OCI-M2 (cell line): ENCODE measurements around the gene DLGAP4.

Experiments used
- DNase-seq: peaks from one replicate; lab custom pipeline; 2025; ENCODE audit not compliant: unreplicated experiment; lab: John Stamatoyannopoulos, UW

Gene DLGAP4

DNA sequence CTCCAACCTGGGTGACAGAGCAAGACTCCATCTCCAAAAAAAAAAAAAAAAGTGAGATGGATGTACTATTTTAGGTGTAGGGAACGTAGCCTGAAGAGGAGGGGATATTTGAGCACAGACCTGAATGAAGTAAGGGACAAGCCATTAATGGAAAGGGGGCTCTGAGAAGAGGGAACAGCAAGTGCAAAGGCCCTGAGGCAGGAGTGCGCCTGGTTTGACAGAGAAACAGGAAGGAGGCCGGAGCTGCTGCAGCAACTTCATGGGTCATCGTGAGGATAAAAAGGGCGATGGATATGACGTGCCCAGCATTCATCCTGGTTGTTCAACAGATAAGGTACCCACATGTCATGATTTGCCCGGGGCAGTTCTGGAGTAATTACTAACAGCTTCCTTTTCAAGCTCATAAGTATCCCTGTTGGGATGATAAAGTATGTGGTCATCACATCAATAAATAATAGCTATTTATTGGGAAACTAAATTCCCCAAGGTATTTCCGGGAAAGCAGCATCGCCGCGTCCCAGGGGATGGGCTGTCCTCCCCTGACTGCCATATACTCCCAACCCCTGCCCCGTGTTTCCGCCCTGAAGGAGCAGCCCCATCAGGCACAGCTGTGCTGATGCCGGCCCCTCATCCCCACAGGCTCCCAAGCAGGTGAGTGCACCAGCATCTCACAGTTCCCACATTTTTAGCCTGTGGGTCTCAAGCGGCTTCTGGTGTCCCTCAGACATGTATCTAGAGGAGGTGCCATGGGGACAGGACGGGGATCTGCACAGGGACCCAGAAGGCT is 43.4 kb downstream of the DLGAP4 start:
- DNase-seq, result no peak

DNA sequence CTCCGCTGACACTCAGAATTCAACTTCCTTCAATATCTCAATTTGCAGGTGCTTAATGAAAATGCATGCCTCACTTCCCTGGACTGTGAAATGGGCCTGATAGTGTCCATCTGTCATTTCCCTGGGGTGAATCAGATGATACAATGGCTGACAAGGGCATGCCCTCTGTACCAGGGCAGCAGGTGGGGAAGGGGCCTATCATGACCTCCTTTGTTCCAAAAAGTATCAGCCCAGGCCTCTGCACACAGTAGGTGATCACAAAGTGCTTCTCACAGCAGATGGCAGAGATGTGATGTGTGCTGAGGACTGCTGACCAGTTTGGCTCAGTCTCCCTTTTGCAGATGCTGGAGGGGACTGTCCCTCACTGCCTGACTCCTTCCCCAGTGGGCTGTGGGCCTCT is 44.3 kb downstream of the DLGAP4 start:
- DNase-seq, result no peak

DNA sequence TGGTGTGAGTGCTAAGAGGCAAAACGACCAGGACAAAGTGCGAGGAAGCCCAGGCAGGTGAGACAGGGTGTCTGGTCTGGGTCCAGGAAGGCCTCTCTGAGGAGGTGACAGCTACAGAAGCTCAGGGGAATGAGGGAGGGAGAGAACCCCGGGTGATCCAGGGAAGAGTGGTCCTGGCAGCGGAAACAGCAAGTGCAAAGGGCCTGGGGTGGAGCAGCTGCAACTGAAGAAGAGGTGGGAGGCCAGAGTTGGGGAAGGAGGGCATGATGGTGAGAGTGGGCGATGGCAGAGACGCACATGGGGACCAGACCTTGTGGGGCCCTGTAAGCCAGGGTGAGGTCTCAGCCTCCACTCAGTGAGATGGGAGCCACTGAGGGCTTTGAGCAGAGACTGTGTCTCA is 45.8 kb downstream of the DLGAP4 start:
- no peak for DNase-seq

DNA sequence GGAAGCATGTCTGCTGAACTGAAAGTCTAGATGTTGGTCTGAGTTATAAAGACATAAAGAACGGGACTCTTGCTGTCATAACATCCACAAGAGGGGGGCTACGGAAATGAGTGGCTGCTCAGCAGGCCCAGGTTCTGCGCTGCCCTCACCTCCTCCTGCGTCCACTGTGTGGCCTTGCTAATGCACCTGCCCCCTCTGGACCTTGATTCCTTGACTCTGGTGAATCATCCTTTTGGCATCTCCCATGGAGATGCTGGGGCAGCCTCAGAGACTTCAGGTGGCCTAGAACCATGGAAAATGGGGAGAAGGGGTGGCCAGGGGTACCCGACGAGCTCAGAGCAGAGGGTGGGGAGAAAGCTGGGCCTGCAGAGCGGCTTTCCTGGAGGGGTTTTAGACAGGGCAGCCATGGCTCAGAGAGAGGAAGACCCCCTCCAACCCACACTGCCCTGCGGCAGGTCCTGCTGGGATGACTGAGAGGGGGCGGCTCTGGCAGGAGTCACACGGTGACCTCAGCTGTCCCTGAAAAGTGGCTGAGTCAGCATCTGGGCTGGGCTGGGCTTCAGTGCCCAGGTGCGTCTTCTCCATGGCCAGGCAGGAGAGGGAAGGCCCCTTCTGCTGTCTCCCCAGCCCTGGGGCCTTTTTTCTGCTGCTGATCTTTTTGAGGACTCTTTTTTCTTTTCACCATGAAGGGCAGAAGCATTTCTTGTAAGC is 46.9 kb downstream of the DLGAP4 start:
- DNase-seq, result no peak

DNA sequence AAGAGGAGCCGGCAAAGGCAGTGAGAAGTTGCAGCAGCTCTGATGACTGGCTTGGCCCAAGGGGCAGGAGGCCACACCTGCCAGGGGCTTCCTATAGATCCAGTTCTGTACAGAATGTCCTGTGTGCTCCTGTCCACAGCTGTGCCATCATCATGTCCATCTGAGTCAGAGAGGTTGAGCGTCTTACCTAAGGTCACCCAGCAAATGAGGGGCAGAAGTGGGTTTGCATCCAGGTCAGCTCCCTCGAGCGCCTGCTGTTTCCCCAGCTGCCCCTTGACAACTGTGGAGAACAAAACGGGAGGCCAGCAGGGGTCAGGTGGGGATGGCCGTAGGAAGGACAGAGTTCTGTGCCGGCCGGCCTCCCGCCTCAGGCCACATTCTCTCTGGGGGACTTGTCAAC is 47.6 kb downstream of the DLGAP4 start:
- DNase-seq, result no peak

DNA sequence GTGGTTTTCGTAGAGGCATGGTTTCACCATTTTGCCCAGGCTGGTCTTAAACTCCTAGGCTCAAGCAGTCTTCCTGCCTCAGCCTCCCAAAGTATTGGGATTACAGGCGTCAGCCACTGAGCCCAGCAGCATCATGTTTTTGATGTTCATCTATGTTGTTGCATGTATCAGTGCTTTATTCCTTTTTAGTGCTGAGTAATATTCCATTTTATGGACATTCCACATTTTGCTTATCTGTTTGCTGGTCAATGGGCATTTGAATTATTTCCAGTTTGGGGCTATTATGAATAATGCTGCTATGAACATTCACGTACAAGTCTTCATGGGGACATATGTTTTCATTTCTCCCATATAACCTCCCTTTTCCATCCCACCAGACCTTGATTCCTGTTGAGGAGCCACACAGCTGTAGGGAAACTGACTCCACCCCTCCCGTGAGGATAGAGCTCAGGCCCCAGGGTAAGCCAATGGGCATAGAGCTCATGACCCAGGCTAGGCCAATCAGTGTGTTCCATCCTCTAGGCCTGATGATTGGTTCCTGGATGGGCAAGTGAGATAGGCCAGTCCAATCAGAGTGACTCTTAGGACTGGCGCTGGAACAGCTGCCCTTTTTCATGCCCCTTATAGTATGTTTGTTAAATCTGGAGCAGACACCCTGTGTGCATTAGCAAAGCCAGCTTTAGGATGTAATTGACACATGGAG is 49.5 kb downstream of the DLGAP4 start:
- no peak for DNase-seq

DNA sequence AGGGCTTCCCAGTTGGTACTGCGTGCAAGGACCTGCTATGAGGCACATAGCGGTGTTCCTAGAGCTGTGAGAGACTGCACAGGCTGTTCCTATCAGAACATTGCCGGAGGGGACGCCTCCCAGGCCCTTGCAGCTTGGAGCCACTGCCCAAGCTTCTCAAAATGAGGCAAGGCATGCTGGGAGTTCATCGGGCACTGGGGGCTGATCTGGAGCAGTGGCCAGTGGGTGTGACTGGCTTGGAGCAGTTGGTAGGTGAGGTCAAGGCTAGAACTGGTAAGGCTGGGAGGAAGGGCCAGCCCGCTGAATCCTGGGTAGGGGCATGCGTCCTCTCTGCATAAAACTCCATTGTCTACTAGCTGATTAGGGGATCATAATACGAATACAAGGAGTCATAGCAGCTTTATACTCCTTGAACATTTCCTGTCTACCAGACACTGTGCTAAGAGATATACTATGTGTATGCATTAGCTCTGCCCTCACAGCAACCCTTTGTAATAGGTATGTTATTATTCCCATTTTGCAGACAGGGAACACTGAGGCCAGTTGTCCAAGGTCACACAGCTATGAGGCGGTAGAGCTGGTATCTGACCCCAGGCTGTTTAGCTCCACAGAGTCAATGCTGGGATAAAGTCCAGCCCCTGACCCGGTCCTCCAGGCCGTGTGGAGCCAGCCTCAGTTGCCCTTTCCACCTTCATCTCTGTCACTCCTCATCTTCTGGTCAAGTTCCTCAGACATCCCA is 53.7 kb downstream of the DLGAP4 start:
- no peak for DNase-seq

DNA sequence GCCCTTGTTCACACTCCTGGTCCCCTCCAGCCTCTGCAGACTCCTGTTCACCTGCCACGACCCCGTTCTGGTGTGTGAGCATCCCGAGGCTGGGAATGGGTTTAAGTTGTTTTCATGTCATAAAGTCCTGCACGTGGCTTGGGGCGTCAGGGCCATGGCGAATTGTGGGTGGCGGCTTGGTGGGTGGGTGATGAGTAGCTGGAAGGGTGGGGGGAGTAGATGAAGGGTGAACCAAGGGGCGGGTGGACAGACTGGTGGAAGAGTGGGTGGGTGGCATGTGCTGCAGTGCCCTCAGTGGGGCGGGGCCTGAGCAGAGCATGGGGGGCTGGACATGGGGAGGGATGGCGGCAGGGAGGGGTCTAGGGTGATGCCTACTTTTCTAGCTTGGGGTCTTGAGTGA is 54.3 kb downstream of the DLGAP4 start:
- DNase-seq, result no peak

DNA sequence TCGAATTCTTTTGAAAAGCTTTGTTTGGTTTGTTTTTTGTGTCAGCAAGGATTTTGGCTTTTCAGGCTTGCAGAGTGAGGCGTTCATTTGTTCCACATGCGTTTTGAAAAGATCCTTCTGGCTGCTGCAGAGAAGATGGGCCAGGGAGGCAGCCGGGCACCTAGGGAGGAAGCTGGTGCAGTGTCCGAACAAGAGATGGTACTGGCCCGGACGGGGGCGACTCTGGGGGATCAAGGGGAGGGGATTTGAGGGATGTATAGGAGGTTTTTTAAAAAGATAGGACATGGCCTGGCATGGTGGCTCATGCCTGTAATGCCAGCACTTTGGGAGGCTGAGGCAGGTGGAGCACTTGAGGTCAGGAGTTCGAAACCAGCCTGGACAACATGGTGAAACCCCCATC is 55.3 kb downstream of the DLGAP4 start:
- DNase-seq, result no peak

DNA sequence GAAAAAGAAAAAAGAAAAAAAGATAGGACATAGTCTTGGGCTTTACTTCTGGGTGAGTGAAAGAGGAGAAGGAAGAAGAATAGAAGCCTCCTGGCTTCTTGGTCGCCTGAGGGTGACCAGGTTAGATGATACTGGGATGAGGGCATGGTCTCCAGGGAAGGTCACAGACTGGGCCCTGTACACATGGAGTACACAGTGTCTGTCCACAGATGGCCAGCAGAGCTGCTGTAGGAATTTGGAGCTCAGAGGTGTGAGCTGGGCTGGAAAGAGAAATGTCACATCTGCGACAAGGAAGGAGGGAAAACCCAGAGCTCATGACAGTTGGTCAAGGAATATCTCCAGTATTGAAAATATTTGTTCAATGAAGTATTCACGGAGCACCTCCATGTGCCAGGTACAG is 56.1 kb downstream of the DLGAP4 start:
- no peak for DNase-seq

DNA sequence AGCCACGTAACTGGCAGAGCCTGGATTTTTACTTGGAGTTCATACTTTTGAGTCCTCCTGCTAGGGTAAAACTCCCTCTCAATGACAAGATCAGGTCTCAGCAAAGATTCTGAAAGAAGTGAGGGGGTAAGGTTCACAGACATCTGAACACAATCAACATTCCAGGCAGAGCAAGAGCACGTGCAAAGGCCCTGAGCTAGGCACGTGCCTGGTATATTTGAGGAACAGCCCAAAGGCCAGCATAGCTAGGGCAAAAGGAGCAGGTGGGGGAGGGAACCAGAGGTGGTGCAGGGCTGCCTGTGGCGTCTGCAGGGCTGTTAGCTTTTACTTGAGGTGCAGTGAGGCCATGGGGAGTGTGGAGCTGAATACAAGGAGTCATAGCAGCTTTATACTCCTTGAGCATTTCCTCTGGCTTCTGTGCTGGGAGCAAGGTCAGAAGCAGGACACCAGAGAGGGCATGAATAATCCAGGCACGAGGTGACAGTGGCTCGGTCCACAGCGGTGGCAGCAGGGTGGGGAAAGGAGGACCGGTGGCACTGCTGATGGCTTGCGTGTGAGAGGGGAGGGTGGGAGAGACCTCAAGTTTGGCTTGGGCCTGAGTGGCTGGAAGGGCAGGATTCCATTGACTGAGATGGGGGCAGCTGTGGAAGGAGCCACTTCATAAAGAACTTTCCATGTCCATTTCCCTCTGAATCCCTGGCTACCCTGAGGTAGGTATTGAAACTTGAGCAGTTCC is 57.0 kb downstream of the DLGAP4 start:
- DNase-seq, result no peak

DNA sequence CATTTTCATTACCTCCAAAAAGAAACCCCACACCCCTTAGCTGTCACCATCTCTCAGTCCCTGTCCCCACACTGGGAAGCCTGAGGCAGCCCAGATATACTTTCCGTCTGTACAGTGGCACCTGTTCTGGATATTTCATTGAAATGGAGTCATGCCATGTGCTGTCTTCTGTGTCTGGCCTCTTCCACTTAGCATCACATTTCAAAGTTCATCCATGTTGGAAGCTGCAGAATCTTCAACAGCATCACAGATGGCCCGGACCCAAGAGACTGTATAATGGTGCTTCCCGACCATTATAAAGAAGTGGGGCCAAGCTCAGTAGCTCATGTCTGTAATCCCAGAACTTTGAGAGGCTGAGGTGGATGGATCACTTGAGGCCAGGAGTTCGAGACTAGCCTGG is 58.4 kb downstream of the DLGAP4 start:
- no peak for DNase-seq

DNA sequence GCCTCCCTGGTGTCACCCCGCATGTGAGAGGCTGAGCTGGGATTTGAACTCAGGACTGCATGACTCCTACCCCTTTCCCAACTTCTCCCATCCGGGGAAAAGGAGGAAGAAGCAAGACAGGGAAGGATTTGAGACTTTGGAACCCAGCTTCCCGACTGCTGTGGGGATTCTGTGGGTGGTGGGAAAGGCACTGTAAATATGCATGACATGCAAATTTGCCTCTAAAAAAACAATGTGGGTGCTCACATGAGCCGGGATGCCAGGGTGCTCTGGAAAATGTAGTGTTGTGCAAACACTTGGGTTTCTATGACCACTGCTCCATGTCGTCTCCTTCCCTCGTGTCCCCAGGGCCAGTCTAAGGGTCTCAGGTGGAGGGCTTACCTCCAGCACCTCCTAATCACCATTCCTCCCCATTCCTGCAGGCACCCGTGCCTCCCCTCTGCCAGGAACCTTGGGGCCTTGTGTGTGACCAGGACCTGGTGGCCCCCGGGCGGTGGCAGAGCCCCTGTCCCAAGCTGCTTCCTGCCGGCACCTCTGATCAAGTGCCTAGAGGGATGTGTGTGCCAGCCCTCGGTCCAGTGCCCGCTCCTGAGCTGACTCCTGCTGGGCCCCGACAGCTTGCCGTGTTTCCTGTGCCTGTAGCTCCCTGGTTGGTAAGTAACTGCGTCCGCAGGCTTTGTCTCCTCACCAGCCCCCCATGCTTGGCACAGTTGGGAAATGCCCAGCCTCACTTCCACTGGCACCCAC is 60.7 kb downstream of the DLGAP4 start:
- no peak for DNase-seq

DNA sequence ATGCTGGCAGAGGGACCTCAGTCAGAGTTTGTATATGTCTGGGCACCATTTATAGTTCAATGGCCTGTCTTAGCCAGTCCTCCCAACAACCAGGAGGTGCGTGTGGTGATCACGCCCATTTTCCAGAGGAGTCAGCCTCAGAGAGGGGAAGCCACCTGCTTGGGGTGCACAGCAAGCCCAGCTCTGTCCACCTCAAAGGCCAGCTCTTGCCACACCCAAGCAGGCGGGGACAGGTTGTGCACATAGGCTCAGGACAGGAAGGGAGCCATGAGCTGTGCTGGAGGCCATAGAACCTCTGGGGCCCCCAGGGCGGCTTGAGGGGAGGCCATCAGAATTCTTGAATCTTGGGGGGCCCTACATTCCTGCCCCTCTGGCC is 61.2 kb downstream of the DLGAP4 start:
- no peak for DNase-seq

DNA sequence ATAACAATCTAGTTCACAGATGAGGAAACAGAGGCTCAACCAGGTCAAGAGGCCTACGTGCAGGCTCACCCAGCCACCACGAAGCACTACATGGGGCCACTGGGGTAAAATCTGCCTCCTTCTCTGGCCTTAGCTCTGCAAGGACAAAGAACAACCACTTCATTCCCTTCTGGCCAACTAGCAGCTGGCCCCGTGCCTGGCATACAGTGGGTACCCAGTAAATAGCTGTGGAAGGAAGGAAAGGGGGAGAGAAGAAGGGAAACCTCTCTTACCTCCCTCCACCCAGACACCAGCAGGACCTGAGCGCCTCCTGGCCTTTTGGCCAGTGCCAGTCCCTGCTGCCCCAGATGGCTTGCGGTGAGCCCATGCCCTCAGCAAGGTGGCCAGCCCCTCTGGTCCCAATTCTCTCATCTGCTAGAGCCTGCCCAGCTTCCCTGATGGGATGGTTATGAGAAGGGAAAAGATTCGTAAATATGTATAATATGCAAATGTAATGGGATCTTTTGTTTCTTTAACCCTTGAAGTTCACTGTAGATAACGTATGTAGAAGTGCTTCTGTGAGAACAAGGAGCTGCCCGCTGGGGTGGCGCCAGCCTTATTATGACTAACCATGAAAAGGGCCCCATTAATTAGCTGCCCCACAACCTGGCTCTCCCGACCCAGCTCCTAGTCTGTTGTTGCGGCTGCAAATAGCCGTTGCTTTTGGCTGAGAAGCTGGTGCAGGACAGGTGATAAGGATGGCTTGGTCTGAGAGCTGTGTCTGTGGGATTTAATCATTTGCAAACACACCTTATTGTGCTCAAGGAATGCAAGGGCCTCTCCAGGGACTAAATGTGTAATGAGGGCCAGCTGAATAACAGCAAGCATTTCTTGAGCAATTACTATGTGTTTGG is 62.0 kb downstream of the DLGAP4 start:
- DNase-seq, result no peak

DNA sequence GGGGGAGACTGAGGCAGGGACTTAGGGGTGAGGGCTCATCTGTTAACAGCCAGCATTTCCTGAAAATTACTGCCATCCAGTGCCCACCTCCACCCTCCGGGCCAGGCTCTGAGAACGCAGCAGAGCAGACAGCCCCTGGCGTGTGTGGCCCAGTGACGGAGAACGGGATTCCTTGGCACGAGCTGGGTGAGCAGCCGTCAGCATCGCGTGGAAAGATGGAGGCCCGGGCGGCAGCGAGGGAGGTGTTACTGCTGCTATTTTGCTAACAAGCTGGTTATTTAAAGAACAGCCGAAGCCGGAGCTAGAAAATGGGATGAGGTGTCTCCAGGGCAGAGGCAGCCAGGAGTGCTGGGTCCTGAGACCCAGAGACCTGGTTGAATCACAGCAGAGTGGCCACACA is 62.7 kb downstream of the DLGAP4 start:
- no peak for DNase-seq

DNA sequence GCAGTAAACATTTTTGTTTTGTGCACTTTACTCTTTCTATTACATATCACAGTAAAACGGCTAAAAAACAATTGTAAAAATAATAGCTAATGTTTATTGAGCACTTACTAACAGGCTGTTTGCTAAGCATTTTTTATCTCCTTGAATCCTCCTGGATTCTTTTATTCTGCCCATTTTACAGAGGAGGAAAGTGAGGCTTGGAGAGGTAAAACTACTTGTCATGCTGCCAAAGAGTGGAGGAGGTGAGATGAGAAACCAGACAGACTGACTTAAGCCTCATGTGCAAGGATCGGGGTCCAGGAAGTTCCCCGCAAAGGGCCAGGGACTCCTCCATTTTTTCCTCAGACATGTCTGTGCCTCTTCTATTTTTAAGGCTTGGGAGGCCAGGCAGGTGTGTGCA is 63.6 kb downstream of the DLGAP4 start:
- no peak for DNase-seq

DNA sequence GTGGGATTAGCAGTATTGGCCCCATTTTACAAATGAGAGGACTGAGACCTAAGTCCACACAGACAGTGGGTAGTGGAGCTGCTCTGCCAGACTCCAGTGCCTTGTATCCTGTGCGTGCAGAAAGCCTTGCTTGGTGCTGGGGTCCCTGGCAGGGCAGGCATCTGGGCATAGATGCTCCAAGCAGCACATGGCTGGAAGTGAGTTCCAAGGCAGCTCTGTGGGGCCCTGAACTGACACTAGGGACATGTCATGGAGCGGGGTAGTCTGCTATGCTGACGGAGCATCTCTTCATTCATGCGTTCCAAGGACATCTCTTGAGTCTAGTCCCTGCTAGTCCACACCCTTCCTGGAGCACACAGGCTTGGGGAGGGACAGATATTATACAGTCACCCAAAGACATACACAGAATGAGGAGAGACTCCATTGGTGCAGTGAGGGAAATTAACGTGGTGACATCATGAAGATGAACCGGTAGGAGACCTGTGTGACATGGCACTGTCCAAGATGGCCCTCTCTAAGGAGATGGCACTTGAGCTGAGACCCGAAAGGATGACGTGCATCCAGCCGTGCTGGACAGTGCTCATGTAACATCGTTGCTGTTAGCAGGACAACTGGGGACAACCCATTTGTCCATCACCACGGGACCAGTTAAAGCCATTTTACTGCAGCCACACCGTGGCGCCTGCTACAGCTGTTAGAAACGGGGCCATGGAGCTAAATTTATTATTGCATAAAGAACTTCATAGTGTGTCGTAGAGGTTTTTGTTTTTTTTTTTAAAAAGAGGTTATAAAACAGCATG is 65.1 kb downstream of the DLGAP4 start:
- no peak for DNase-seq
